ENCODE measurements around the gene PMFBP1. TPM values are rescaled to one million over a fixed set of nuclear protein-coding genes. Genes with fewer than 3 reads are reported as not detected.

Gene PMFBP1
- total RNA-seq, 2 experiments from 2014 or later, result 1.4 to 1.6 TPM

DNA sequence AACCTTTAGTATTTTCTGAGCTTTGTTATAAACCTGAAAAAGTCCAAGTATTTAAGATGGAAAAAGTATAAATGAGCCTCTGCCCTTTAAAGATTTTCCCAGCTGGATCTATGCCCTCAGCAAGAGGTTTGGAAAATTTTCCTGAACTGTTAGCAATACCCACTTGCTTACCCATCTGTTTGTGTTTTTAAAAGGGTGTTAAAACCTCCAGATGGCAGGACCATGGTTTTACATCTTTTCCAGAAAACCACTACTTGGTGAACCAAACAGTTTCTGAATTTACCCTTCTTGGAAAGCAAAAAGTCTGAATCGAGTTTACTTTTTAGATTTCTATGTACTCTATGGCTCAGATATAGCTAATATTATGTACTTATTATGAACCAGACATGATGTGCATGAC lies 719 bp downstream of the PMFBP1 start:
- DNase-seq (no peak), ATAC-seq (ENCODE audit: poor library complexity) (no peak)
- H3K27me3 Mint-ChIP-seq, result peaks cover 2% of the 10 kb centered on the region
- H3K4me3 ChIP-seq (ENCODE audit: low read length), result no peak overlapping the region
- H3K27ac Mint-ChIP-seq, result no peak overlapping the region
- no peaks in the 10 kb centered on the region for H3K9me3 ChIP-seq (ENCODE audit: control insufficient read depth in 1 of 2, insufficient read depth in 1 of 2, low read length in 2 of 2)
- H3K27me3 ChIP-seq (ENCODE audit: control insufficient read depth in 1 of 2, insufficient read depth in 2 of 2, low read length in 2 of 2), result no peaks in the 10 kb centered on the region
- no peaks in the 10 kb centered on the region for H3K36me3 Mint-ChIP-seq (ENCODE audit: low read depth)
- H3K27ac ChIP-seq (ENCODE audit: low read depth in 1 of 2, low read length in 2 of 2), result no peak overlapping the region
- ChIA-PET CTCF (no interaction called here), POLR2A (no interaction called here)
- H3K4me3 Mint-ChIP-seq, result no peak overlapping the region
- TF ChIP-seq, protein P1, sequence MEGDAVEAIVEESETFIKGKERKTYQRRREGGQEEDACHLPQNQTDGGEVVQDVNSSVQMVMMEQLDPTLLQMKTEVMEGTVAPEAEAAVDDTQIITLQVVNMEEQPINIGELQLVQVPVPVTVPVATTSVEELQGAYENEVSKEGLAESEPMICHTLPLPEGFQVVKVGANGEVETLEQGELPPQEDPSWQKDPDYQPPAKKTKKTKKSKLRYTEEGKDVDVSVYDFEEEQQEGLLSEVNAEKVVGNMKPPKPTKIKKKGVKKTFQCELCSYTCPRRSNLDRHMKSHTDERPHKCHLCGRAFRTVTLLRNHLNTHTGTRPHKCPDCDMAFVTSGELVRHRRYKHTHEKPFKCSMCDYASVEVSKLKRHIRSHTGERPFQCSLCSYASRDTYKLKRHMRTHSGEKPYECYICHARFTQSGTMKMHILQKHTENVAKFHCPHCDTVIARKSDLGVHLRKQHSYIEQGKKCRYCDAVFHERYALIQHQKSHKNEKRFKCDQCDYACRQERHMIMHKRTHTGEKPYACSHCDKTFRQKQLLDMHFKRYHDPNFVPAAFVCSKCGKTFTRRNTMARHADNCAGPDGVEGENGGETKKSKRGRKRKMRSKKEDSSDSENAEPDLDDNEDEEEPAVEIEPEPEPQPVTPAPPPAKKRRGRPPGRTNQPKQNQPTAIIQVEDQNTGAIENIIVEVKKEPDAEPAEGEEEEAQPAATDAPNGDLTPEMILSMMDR (IDR thresholded peaks at IDR 0.05), result no peak
- no peaks in the 10 kb centered on the region for H3K4me1 ChIP-seq (ENCODE audit: insufficient read depth, low read length)
- no peaks in the 10 kb centered on the region for H3K4me1 Mint-ChIP-seq (ENCODE audit: low read depth)
- no peaks in the 10 kb centered on the region for H3K9me3 Mint-ChIP-seq
- intact Hi-C loops (cut with DNase I, micrococcal nuclease), result no loop called here
- H3K36me3 ChIP-seq (ENCODE audit: insufficient read depth, low read length), result no peaks in the 10 kb centered on the region

DNA sequence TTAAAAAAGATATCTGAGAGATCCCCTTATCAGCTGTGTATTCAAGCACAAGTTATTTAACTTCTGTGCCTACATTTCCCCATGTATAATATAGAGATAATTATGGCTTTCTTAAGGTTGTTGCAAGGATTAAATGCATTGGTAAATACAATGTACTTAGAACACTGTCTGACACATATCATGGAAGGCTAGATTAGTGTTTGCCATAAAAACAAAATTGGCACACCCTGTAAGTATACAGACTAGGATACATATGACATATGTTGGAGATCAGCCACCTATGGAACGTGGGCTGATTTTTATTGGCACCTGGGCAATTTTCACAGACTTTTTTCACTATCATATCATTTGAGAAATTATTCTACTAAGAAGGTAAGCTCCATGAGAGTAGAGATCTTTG lies 2.2 kb downstream of the PMFBP1 start:
- Histone ChIP-seq H3K27me3 (ENCODE audit: control insufficient read depth in 1 of 2, insufficient read depth in 2 of 2, low read length in 2 of 2) (no peaks in the 10 kb centered on the region), H3K4me3 (ENCODE audit: low read length) (no peak overlapping the region), H3K36me3 (ENCODE audit: insufficient read depth, low read length) (no peaks in the 10 kb centered on the region), H3K4me1 (ENCODE audit: insufficient read depth, low read length) (no peaks in the 10 kb centered on the region), H3K9me3 (ENCODE audit: control insufficient read depth in 1 of 2, insufficient read depth in 1 of 2, low read length in 2 of 2) (no peaks in the 10 kb centered on the region), H3K27ac (ENCODE audit: low read depth in 1 of 2, low read length in 2 of 2) (no peak overlapping the region)
- TF ChIP-seq, protein P1 (IDR thresholded peaks at IDR 0.05), result no peak
- CTCF ChIA-PET, result no interaction called here
- peaks cover 4% of the 10 kb centered on the region for H3K27me3 Mint-ChIP-seq
- DNase-seq (no peak), ATAC-seq (ENCODE audit: poor library complexity) (no peak)
- H3K9me3 Mint-ChIP-seq, result no peaks in the 10 kb centered on the region
- H3K4me1 Mint-ChIP-seq (ENCODE audit: low read depth), result no peaks in the 10 kb centered on the region
- intact Hi-C loops (cut with DNase I, micrococcal nuclease), result no loop called here
- no peak overlapping the region for H3K4me3 Mint-ChIP-seq
- H3K27ac Mint-ChIP-seq, result no peak overlapping the region
- H3K36me3 Mint-ChIP-seq (ENCODE audit: low read depth), result no peaks in the 10 kb centered on the region
- POLR2A ChIA-PET, result no interaction called here

DNA sequence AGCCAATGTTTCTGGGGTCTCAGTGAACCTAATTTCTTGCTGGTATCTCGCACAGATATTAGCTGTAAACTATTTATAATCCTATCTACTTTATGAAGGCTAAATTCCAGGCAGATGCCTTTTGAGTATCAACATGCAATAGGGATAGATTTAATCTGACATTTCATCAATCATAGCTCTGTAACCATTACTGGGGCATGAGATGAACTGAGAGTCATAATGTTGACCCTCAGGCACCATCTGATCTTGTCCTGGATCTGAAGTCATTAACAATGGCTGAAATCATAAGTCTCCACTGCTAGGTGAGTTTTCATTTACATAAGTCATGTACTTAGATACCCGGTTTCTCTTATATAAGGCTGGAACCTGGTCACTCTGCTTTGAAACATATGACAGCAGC lies 3.6 kb downstream of the PMFBP1 start:
- Mint-ChIP-seq H3K4me3 (no peak overlapping the region), H3K27ac (no peak overlapping the region), H3K36me3 (ENCODE audit: low read depth) (no peaks in the 10 kb centered on the region), H3K9me3 (no peaks in the 10 kb centered on the region), H3K4me1 (ENCODE audit: low read depth) (no peaks in the 10 kb centered on the region), H3K27me3 (peaks cover 8% of the 10 kb centered on the region)
- Histone ChIP-seq H3K36me3 (ENCODE audit: insufficient read depth, low read length) (no peaks in the 10 kb centered on the region), H3K4me3 (ENCODE audit: low read length) (no peak overlapping the region), H3K27ac (ENCODE audit: low read depth in 1 of 2, low read length in 2 of 2) (no peak overlapping the region), H3K9me3 (ENCODE audit: control insufficient read depth in 1 of 2, insufficient read depth in 1 of 2, low read length in 2 of 2) (no peaks in the 10 kb centered on the region), H3K4me1 (ENCODE audit: insufficient read depth, low read length) (no peaks in the 10 kb centered on the region), H3K27me3 (ENCODE audit: control insufficient read depth in 1 of 2, insufficient read depth in 2 of 2, low read length in 2 of 2) (no peaks in the 10 kb centered on the region)
- POLR2A ChIA-PET, result no interaction called here
- no peak for DNase-seq
- no peak for ATAC-seq (ENCODE audit: poor library complexity)
- TF ChIP-seq, protein P1 (IDR thresholded peaks at IDR 0.05), result no peak
- intact Hi-C loops (cut with DNase I, micrococcal nuclease), result no loop called here
- CTCF ChIA-PET, result no interaction called here

Measured in CD4-positive, alpha-beta T cell (primary cell).